HG03135 (cell line): ENCODE results near the gene AGGF1.
"Not testable (repeated sequence)": the region's sequence is repeated elsewhere in the genome, so short reads cannot be mapped to it uniquely, and the experiment has no call there.

ENCODE experiments used
- ATAC-seq: cut with Tn5 transposase; IDR thresholded peaks from one replicate; pipeline ENCODE4 v1.9.1; 2021; ENCODE audit warnings: mild to moderate bottlenecking, moderate library complexity; ENCODE audit not compliant: unreplicated experiment

AGGF1 gene

DNA sequence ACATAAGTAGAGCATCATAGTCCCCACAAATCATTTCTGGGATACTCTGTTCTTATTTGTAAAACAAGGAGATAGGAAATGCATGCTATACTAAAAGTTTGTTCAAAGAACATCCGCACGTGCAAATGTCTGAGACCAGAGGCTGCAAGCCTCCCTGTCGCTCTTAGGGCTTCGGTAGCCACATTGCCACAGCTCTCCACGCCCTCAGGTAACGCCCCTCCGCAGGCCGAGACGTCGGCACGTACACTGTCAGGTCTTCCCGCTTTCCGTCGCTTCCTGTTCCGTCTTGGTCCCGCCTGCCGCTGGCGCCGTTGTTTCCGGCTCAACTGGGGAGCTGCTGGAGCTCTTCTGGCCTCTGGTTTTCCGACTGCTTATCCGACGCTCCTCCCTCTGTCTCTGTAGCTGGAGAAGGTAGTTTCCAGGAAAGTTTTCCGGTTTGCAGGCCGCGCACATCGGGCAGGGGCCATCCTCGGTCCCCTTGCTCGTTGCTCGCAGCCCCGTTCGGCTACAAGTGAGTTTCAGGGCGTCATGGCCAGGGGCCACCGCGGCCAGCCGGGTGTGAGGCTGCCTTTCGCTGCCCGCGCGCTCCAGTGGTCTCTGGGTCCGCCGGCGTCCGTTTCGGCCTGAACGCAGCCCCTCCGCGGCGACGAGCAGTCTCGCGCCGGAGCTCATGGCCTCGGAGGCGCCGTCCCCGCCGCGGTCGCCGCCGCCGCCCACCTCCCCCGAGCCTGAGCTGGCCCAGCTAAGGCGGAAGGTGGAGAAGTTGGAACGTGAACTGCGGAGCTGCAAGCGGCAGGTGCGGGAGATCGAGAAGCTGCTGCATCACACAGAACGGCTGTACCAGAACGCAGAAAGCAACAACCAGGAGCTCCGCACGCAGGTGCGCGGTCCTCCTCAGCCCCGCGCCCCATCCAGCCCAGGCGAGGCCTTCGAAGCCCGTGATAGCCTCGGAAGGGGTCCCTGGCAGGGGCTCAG is at the start of gene AGGF1:
Gene AGGF1 (plus strand): TSS at position 308 of the 975 bp plus-strand sequence. CDS start 363 bp downstream, at position 671.
- ATAC-seq: peak; percentile 99

DNA sequence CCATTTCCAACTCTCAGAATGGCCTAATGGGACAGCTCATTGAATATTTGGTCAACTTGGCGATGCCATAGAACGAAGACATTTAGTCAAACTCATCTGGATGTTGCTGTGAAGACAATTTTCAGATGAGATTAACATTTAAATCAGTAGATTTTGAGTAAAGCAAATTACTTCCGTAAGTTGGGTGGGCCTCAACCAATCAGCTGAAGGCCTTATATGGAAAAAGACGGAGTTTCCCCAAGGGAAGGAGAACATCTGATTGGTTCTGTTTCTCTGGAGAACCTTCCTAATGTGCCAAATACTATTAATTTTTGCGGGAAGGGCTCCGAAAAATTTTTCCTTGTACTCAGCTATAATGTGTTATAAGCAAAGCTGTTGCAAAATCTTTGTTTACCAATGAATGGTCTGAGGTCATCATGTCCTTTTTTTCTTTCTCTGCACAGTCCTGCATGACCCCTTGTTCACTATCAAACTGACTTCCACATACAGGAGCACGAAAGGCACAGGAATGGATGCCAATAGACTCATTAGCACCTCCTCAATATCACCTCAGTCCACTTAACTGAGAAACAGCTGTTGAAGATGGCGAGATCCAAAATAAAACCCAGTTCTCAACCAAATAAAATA is 49.6 kb upstream of the AGGF1 start:
- no peak for ATAC-seq

- no peak for ATAC-seq
These were observed 47.8 kb upstream of the AGGF1 start for GRCh38 chr5:76982450-76982849.

DNA sequence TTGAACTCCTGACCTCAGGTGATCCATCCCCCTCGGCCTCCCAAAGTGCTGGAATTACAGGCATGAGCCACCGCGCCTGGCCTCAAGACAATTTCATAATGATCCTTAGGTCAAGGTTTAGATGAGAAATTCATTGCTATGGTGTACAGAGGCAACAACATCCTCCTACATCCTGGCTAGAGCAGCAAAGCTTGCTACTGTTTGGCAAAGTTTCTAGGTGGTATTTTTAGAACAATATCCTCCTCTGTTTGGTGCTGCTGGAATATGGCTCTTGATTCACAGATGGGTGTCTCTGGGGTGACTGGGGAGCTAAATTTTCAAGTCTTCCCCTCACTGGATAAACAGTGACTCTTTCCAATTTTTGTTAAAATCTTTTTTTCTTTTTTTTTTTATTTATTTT is 46.7 kb upstream of the AGGF1 start:
- no peak for ATAC-seq

GRCh38 chr5:76986825-76987526 is 43.2 kb upstream of the AGGF1 start:
- ATAC-seq: no peak

- no peak for ATAC-seq
These were observed 39.2 kb upstream of the AGGF1 start for GRCh38 chr5:76990899-76991459.

GRCh38 chr5:76993436-76993835 is 36.8 kb upstream of the AGGF1 start:
- not testable (repeated sequence) for ATAC-seq

DNA sequence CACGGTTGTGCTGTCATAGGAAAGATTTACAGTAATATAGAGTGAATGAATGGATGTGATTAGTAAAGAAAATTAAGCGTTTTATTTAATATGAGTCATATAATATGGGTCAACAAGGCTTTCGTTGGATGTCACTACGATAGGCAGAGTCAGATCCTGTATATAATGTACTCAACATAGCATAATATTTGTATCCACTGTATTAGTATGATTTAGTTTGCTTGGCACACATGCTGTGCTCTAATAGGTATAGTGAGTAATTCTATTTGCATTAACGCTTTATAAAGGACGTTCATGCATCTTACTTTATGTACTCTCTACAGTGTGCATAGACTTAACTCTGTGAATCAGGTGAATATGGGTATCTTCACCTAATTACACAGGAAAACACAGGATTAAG is 35.9 kb upstream of the AGGF1 start:
- ATAC-seq: no peak

DNA sequence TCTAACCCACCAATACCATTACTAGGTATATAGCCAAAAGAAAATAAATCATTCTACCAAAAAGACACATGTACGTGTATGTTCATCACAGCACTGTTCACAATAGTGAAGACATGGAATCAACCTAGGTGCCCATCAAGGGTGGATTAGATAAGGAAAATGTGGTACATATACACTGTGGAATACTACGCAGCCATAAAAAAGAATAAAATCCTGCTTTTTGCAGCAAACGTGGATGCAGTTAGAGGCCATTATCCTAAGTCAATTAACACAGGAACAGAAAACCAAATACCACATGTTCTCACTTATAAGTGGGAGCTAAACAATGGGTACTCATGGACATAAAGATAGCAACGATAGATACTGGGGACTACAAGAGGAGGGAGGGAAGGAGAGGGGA is 32.0 kb upstream of the AGGF1 start:
- not testable (repeated sequence) for ATAC-seq

DNA sequence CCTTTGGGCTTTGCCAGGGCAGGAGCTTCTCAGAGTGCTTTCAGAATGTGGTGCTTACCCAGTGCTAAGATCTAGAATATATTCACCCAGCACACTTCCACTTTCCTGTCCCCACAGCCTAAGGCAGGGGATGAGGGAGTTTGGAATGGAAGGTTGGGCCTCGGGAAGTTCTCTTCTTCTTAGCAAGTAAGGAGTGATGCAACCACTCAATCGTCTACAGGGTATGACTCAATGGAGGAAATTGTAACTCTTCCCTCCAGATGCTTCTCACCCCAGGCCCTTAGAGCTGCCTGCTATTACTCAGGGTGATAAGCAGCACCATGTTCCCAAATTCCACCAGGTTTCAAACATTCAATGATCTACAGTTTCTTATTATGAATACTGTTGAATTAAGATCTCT is 30.8 kb upstream of the AGGF1 start:
- no peak for ATAC-seq

DNA sequence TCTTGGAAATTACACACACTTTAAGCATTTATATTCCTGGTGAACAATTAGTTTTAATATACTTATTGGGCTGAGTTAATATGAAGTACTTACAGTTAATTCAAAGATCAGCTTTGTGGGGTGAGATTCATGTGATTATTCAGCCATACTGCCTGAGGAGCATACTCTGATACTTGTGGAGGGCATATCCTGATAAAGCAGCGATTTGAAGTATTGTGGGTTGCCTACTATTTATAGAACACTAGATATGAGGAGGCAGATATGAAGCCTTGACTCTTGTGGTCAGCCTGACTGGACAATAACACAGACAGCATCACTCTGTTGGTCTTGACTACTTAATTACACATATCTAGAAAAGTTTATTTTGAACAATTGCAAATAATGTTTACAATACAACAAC is 27.0 kb upstream of the AGGF1 start:
- ATAC-seq: no peak

GRCh38 chr5:77006124-77006523 is 24.1 kb upstream of the AGGF1 start:
- ATAC-seq: no peak

DNA sequence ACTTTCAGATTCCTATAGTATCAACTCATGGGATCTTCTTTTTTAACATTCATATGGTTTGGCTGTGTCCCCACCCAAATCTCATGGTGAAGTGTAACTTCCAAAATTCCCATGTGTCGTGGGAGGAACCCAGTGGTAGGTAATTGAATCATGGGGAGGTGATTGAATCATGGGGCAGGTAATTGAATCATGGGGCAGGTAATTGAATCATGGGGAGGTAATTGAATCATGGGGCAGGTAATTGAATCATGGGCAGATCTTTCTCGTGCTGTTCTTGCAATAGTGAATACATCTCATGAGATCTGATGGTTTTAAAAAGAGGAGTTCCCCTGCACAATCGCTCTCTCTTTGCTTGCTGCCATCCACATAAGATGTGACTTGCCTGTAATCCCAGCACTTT is 21.8 kb upstream of the AGGF1 start:
- ATAC-seq: no peak

DNA sequence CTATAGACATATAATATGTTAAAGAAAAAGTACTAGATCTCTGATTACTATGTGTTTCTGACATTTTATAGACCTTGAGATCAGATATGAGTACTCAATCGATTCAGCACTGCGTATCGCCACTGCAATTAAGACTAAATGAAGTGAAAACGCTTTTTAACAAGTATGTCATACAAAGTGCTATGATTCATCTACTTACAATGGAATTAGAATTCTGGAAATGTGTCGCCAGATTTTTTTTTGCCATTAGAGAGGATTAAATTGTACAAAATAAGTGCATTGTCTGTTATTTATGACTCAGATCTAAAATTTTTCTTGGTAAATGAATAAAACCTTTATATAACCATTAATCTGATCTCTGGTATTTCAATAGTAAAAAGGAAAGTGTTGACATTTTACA is 20.0 kb upstream of the AGGF1 start:
- no peak for ATAC-seq

- no peak for ATAC-seq
These were observed 18.7 kb upstream of the AGGF1 start for GRCh38 chr5:77011498-77011897.

GRCh38 chr5:77012601-77013000 is 17.6 kb upstream of the AGGF1 start:
- no peak for ATAC-seq

- ATAC-seq: no peak
These were observed 14.2 kb upstream of the AGGF1 start for GRCh38 chr5:77015938-77016569.

DNA sequence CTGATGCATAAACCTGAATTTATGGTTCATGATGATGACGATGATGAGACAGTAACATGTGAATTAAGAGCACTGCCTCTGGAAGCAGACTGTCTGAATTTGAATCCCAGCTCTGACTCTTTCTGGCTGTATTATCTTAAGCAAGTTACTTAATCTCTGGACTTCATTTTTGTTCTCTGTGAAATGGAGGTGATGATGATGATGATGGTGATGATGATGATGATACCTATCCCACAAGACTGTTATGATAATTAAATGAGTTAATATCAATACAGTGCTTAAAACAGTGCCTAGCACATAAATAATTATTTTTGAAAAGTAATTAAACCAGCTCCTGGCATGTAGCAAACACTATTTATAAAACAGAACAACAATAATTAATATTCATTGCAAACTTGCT is 13.2 kb upstream of the AGGF1 start:
- ATAC-seq: no peak

GRCh38 chr5:77017668-77018067 is 12.5 kb upstream of the AGGF1 start:
- no peak for ATAC-seq

DNA sequence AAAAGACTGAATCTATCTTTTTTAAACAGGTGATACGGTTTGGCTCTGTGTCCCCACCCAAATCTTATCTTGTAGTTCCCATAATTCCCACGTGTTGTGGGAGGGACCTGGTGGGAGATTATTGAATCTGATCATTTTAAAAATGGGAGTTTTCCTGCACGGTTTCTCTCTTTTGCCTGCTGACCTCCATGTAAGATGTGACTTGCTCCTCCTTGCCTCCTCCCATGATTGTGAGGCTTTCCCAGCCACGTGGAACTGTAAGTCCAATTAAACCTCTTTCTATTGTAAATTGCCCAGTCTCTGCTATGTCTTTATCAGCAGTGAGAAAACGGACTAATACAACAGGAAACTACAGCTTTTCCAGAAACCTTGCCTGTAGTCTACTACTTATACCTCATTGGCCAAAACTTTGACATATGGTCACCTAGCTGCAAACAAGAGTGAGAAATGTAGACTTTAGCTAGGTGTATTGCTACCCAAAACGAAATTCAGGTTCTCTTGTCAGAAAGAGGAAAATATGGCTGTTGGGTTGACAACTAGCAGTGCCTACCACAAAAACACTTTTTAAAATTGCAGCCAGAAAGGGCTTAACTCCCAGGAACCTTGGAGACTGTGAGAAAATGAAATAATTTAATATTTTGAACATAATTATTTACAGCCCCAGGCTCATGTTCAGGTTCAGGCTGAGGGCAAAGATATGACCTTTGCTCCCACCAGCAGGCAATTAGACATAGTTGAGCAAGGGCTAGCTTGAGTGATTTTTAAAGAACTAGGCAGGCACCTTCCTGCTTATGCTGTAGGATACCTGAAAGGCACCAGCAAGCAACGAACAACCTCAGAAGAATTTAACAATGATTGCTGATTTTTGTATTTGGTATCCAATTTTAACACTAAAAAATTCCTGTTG is 7.4 kb upstream of the AGGF1 start:
- ATAC-seq: no peak
